BE2C (cell line): ENCODE measurements around the gene VEPH1.

ENCODE experiments used
- DNase-seq: peaks from one replicate; pipeline ENCODE4 v3.0.0-alpha.2; 2020
- H3K27me3 ChIP-seq: fragments of 250-450 bp; sonication (Bioruptor Pico); 2 replicates; pipeline ENCODE4 v1.5.1; 2020; ENCODE audit warnings: mild to moderate bottlenecking
- H3K36me3 ChIP-seq: fragments of 250-450 bp; sonication (Bioruptor Pico); 2 replicates; pipeline ENCODE4 v1.5.1; 2020; ENCODE audit warnings: mild to moderate bottlenecking
- H3K4me1 ChIP-seq: fragments of 250-450 bp; sonication (Bioruptor Pico); 2 replicates; pipeline ENCODE4 v1.5.1; 2020
- H3K4me3 ChIP-seq: 2 replicates; pipeline ENCODE4 v1.5.1; 2011; ENCODE audit warnings: low read depth, low read length
- H3K9me3 ChIP-seq: fragments of 250-450 bp; sonication (Bioruptor Pico); 2 replicates; pipeline ENCODE4 v1.5.1; 2020
- CTCF ChIP-seq: IDR thresholded peaks from 2 replicates; pipeline ENCODE4 v1.5.1; 2012; ENCODE audit warnings: mild to moderate bottlenecking, low read depth, low read length

Gene VEPH1

GRCh38 chr3:157408499-157409149, 94.6 kb downstream of the VEPH1 start:
- H3K36me3 ChIP-seq = no peaks in the 10 kb centered on the region
- H3K4me1 ChIP-seq = no peaks in the 10 kb centered on the region
- no peak for DNase-seq
- H3K4me3 ChIP-seq = no peak overlapping the region
- no peak for TF ChIP-seq CTCF
- H3K9me3 ChIP-seq = no peaks in the 10 kb centered on the region
- H3K27me3 ChIP-seq = 0 out of 2 replicates have a peak, but pooled peaks cover 2% of the 10 kb centered on the region

- no peak for DNase-seq
- H3K27me3 ChIP-seq = 0 out of 2 replicates have a peak, but pooled peaks cover 3% of the 10 kb centered on the region
- H3K4me3 ChIP-seq = no peak overlapping the region
- no peak for TF ChIP-seq CTCF
- no peaks in the 10 kb centered on the region for H3K9me3 ChIP-seq
- no peaks in the 10 kb centered on the region for H3K4me1 ChIP-seq
- H3K36me3 ChIP-seq = no peaks in the 10 kb centered on the region
Observed at GRCh38 chr3:157407769-157408168, 95.4 kb downstream of the VEPH1 start.

GRCh38 chr3:157406394-157406793, 96.8 kb downstream of the VEPH1 start:
- no peak for TF ChIP-seq CTCF
- Histone ChIP-seq H3K27me3 (0 out of 2 replicates have a peak, but pooled peaks cover 3% of the 10 kb centered on the region), H3K4me1 (no peaks in the 10 kb centered on the region), H3K4me3 (no peak overlapping the region), H3K36me3 (no peaks in the 10 kb centered on the region), H3K9me3 (no peaks in the 10 kb centered on the region)
- DNase-seq = no peak

GRCh38 chr3:157405457-157405856, 97.8 kb downstream of the VEPH1 start:
- H3K9me3 ChIP-seq = no peaks in the 10 kb centered on the region
- no peak overlapping the region for H3K4me3 ChIP-seq
- no peak for TF ChIP-seq CTCF
- DNase-seq = no peak
- H3K27me3 ChIP-seq = 0 out of 2 replicates have a peak, but pooled peaks cover 3% of the 10 kb centered on the region
- no peaks in the 10 kb centered on the region for H3K36me3 ChIP-seq
- no peaks in the 10 kb centered on the region for H3K4me1 ChIP-seq

- H3K27me3 ChIP-seq = 0 out of 2 replicates have a peak, but pooled peaks cover 3% of the 10 kb centered on the region
- H3K9me3 ChIP-seq = no peaks in the 10 kb centered on the region
- no peaks in the 10 kb centered on the region for H3K4me1 ChIP-seq
- DNase-seq = no peak
- H3K4me3 ChIP-seq = no peak overlapping the region
- no peaks in the 10 kb centered on the region for H3K36me3 ChIP-seq
- TF ChIP-seq CTCF = no peak
Observed at GRCh38 chr3:157404381-157404780, 98.8 kb downstream of the VEPH1 start.

GRCh38 chr3:157398598-157398997, 104.6 kb downstream of the VEPH1 start:
- DNase-seq = no peak
- Histone ChIP-seq H3K4me1 (no peaks in the 10 kb centered on the region), H3K36me3 (no peaks in the 10 kb centered on the region), H3K4me3 (no peak overlapping the region), H3K9me3 (no peaks in the 10 kb centered on the region), H3K27me3 (peaks cover 1% of the 10 kb centered on the region; the same call in 1 of the 2 replicates)
- no peak for TF ChIP-seq CTCF
